HG02870 (cell line): ENCODE data around the gene CYP2C19.
"Not testable (repeated sequence)": the region's sequence is repeated elsewhere in the genome, so short reads cannot be mapped to it uniquely, and the experiment has no call there.

Source experiments
- ATAC-seq: cut with Tn5 transposase; IDR thresholded peaks from one replicate; pipeline ENCODE4 v1.9.1; 2021; ENCODE audit warnings: mild to moderate bottlenecking, moderate library complexity; ENCODE audit not compliant: unreplicated experiment

Gene CYP2C19

DNA sequence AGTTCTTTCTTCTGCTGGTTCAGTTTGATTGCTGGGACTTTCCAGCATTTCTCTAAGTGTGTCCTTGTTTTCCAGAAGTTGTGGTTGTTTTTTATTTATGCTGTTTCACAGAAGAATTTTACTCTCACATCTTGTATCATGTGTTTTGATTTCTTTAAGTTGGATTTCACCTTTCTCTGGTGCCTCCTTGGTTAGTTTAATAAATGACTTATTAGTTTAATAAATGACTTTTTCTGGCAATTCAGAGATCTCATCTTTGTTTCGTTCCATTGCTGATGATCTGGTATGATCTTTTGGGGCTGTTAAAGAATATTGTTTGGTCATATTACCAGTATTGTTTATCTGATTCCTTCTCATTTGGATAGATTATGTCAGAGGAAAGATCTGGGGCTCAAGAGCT is 116.2 kb downstream of the CYP2C19 start:
- ATAC-seq: no peak

DNA sequence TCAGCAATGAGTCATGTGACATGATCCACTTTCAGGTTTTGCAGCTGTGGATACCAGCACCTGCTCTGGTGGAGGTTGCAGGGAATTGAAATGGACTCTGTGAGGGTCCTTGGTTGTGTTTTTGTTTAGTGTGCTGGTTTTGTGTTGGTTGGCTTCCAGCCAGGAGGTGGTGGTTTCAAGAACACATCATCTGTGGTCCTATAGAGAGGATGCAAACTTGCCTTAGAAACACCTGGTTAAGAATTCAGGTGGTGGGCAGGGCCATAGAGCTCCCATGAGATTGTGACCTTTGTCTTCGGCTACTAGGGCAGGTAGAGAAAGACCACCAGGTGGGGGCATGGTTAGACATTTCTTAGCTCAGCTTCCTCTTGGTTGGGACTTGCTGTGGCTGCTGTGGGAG is 116.7 kb downstream of the CYP2C19 start:
- ATAC-seq: no peak

DNA sequence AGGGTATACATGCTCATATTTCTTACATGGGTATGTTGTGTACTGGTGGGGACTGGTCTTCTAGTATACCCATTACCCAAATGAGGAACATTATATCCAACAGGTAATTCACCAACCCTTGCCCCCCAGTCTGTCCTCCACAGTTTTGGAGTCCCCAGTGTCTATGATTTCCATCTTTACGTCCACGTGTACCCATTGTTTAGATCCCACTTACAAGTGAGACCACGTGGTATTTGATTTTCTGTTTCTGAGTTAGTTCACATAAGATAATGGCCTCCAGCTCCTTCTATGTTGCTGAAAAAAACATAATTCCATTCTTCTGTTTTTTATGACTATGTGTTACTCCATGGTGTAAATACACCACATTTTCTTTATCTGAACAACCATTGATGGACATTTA is 126.6 kb downstream of the CYP2C19 start:
- no peak for ATAC-seq

DNA sequence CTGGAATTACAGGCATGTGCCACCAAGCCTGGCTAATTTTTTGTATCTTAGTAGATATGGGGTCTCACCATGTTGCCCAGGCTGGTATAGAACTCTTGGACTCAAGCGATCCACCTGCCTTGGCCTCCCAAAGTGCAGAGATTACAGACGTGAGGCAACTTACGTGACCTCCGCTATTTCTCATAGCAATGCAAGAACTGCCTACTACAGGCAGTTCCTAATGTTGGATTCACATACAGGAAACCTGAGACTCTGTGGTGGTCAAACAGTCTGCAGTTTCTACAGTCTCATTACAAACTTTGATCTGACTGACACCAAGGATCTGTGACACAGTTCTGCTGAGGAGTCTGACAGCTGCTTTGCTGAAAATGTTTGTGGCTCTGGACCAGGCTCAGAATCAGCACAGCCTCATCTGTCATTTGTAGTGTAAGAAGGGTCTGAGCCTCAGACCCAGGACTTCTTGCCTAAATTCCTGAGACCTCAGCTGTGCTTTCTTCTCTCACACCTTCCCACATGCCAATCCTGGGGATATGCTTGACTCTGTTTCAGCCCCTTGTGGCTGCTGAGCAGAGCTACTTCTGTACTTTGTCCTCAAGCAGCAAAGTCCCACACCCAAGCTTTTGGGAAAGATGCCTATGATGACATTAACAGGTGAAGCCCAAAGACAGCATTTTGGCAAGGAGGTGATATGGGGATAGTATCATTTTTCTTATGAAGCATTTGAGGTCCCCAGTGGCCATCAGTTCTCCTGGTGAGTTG is 128.0 kb downstream of the CYP2C19 start:
- ATAC-seq: no peak

DNA sequence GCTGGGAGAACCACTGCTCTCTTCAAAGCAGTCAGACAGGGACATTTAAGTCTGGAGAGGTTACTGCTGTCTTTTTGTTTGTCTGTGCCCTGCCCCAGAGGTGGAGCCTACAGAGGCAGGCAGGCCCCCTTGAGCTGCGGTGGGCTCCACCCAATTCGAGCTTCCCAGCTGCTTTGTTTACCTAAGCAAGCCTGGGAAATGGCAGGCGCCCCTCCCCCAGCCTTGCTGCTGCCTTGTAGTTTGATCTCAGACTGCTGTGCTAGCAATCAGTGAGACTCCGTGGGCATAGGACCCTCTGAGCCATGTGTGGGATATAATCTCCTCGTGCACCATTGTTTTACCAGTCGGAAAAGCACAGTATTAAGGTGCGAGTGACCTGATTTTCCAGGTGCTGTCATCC is 135.9 kb downstream of the CYP2C19 start:
- not testable (repeated sequence) for ATAC-seq

DNA sequence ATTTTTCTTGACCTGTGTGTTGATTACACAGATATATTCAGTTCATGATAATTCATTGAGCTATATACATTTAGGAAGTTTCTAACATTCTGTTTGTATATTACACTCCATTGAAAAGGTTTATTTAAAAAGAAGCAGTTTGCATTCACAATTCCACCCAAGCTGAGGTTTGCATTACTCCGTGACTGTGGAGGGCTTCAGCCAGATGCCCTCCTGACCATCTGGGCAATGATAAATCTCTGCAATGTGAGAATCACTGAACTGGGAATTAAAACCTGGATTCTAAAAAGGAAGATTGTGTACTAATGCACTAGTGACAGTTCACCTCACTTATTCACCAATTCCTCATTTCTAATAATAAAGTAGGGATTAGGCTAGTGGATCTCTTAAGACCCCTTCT is 139.6 kb downstream of the CYP2C19 start:
- no peak for ATAC-seq

DNA sequence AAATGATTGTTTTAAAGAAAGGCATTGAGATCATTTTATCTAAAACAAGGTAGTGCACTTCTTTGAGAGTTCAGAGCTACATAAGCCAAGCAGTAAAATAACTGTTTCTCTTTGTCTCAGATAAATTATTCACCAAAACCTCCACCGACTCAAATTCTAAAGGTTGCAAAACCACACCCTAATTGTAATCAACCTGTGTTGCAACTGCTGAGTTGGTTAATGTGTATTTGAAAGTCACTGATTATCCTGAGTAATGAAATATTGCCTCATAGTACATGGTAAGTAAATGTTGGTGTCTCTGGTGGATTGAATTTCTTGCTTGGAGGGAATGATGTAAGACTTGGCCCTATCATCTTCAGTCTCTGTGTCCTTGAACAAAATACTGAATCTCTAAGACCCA is 140.1 kb downstream of the CYP2C19 start:
- no peak for ATAC-seq
